ENCODE results near the gene FURIN.

FURIN gene

DNA sequence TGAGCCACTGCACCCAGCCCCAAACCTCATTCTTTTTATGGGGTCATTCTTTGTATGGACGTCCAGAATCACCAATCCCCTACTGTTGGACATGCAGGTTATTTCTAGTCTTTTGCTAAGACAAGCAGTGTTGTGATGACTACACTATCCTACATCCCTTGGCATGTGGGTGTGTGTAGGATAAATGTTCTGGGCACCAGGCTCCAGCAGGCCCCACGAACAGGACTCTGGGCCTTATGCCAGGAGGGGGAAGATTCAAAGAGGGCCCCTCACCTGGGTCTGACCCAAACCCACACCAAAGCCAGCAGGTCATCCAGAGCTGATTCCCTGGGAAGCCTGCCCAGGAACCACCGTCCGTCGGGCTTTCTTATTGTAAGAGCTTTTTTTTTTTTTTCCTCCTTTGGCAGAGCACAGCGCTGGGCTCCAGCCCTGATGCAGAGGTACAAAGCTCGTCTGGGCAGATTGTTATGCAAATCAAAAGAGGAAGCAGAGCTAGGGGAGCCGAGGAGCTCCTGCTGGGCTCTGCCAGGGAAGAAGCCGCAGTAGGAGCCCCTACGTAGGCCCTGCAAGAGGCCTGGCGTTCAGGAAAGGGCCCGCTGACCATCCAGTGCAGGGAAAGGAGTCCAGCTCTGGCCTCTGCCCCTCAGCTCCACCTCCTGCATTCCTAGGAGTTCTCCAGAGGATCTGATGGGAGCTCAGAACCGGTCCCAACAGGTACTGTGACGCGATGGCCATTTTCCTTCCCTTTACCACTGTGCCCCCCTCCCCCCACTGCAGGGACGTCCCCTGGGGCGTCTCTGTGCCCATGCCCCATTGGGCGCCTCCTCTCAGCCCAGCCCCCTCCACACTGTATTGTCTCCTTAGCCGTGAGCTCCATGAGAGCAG lies 29.0 kb upstream of the FURIN start:
- Histone ChIP-seq H3K27ac (ENCODE audit: extremely low read depth, low read depth, low read length) (no peak overlapping the region), H3K9me3 (ENCODE audit: control insufficient read depth, insufficient read depth, low read depth, low read length) (no peaks in the 10 kb centered on the region), H3K36me3 (ENCODE audit: control insufficient read depth in 2 of 2, insufficient read depth in 1 of 2, low read length in 2 of 2) (no peaks in the 10 kb centered on the region), H3K4me1 (ENCODE audit: control insufficient read depth, insufficient read depth, low read length) (peaks cover 5% of the 10 kb centered on the region), H3K4me3 (ENCODE audit: low read depth, low read length) (no peak overlapping the region)
- CTCF ChIA-PET = no interaction called here
- POLR2A ChIA-PET = interaction anchor here (0.6 kb wide), 1 partner anchor 13 kb away, joined by 4 read pairs; no protein-coding TSS in a partner anchor
- TF ChIP-seq, protein P1, sequence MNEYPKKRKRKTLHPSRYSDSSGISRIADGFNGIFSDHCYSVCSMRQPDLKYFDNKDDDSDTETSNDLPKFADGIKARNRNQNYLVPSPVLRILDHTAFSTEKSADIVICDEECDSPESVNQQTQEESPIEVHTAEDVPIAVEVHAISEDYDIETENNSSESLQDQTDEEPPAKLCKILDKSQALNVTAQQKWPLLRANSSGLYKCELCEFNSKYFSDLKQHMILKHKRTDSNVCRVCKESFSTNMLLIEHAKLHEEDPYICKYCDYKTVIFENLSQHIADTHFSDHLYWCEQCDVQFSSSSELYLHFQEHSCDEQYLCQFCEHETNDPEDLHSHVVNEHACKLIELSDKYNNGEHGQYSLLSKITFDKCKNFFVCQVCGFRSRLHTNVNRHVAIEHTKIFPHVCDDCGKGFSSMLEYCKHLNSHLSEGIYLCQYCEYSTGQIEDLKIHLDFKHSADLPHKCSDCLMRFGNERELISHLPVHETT (tag by site-specific recombination; IDR thresholded peaks at IDR 0.05) = no peak
- TF ChIP-seq KLF8 (tag by site-specific recombination; IDR thresholded peaks at IDR 0.05) = no peak
- no peak for TF ChIP-seq ZNF16 (tag by site-specific recombination; IDR thresholded peaks at IDR 0.05; ENCODE audit: low read depth)
- TF ChIP-seq ZNF792 (tag by site-specific recombination; IDR thresholded peaks at IDR 0.05) = no peak
- TF ChIP-seq ZNF132 (tag by site-specific recombination; IDR thresholded peaks at IDR 0.05; ENCODE audit: borderline replicate concordance) = no peak
- TF ChIP-seq, protein P2, sequence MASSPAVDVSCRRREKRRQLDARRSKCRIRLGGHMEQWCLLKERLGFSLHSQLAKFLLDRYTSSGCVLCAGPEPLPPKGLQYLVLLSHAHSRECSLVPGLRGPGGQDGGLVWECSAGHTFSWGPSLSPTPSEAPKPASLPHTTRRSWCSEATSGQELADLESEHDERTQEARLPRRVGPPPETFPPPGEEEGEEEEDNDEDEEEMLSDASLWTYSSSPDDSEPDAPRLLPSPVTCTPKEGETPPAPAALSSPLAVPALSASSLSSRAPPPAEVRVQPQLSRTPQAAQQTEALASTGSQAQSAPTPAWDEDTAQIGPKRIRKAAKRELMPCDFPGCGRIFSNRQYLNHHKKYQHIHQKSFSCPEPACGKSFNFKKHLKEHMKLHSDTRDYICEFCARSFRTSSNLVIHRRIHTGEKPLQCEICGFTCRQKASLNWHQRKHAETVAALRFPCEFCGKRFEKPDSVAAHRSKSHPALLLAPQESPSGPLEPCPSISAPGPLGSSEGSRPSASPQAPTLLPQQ (tag by site-specific recombination; IDR thresholded peaks at IDR 0.05) = no peak
- no peak for TF ChIP-seq ZNF623 (tag by site-specific recombination; IDR thresholded peaks at IDR 0.05)
- TF ChIP-seq, protein P3, sequence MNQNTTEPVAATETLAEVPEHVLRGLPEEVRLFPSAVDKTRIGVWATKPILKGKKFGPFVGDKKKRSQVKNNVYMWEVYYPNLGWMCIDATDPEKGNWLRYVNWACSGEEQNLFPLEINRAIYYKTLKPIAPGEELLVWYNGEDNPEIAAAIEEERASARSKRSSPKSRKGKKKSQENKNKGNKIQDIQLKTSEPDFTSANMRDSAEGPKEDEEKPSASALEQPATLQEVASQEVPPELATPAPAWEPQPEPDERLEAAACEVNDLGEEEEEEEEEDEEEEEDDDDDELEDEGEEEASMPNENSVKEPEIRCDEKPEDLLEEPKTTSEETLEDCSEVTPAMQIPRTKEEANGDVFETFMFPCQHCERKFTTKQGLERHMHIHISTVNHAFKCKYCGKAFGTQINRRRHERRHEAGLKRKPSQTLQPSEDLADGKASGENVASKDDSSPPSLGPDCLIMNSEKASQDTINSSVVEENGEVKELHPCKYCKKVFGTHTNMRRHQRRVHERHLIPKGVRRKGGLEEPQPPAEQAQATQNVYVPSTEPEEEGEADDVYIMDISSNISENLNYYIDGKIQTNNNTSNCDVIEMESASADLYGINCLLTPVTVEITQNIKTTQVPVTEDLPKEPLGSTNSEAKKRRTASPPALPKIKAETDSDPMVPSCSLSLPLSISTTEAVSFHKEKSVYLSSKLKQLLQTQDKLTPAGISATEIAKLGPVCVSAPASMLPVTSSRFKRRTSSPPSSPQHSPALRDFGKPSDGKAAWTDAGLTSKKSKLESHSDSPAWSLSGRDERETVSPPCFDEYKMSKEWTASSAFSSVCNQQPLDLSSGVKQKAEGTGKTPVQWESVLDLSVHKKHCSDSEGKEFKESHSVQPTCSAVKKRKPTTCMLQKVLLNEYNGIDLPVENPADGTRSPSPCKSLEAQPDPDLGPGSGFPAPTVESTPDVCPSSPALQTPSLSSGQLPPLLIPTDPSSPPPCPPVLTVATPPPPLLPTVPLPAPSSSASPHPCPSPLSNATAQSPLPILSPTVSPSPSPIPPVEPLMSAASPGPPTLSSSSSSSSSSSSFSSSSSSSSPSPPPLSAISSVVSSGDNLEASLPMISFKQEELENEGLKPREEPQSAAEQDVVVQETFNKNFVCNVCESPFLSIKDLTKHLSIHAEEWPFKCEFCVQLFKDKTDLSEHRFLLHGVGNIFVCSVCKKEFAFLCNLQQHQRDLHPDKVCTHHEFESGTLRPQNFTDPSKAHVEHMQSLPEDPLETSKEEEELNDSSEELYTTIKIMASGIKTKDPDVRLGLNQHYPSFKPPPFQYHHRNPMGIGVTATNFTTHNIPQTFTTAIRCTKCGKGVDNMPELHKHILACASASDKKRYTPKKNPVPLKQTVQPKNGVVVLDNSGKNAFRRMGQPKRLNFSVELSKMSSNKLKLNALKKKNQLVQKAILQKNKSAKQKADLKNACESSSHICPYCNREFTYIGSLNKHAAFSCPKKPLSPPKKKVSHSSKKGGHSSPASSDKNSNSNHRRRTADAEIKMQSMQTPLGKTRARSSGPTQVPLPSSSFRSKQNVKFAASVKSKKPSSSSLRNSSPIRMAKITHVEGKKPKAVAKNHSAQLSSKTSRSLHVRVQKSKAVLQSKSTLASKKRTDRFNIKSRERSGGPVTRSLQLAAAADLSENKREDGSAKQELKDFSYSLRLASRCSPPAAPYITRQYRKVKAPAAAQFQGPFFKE (tag by site-specific recombination; IDR thresholded peaks at IDR 0.05; ENCODE audit: borderline replicate concordance) = no peak
- peak; percentile 61 for TF ChIP-seq ZFHX2 (tag by site-specific recombination; conservative IDR thresholded peaks at IDR 0.05)
- TF ChIP-seq MZF1 (tag by site-specific recombination; IDR thresholded peaks at IDR 0.05; ENCODE audit: borderline replicate concordance) = peak; percentile 97
- no peak for TF ChIP-seq REPIN1 (tag by site-specific recombination; IDR thresholded peaks at IDR 0.05; ENCODE audit: low read depth)
- no peak for TF ChIP-seq ZNF530 (tag by site-specific recombination; IDR thresholded peaks at IDR 0.05; ENCODE audit: low read depth)
- no peak for TF ChIP-seq ZNF707 (tag by site-specific recombination; IDR thresholded peaks at IDR 0.05)
- no peak for TF ChIP-seq ZBTB49 (tag by site-specific recombination; IDR thresholded peaks at IDR 0.05; ENCODE audit: low read depth)
- TF ChIP-seq, protein P4, sequence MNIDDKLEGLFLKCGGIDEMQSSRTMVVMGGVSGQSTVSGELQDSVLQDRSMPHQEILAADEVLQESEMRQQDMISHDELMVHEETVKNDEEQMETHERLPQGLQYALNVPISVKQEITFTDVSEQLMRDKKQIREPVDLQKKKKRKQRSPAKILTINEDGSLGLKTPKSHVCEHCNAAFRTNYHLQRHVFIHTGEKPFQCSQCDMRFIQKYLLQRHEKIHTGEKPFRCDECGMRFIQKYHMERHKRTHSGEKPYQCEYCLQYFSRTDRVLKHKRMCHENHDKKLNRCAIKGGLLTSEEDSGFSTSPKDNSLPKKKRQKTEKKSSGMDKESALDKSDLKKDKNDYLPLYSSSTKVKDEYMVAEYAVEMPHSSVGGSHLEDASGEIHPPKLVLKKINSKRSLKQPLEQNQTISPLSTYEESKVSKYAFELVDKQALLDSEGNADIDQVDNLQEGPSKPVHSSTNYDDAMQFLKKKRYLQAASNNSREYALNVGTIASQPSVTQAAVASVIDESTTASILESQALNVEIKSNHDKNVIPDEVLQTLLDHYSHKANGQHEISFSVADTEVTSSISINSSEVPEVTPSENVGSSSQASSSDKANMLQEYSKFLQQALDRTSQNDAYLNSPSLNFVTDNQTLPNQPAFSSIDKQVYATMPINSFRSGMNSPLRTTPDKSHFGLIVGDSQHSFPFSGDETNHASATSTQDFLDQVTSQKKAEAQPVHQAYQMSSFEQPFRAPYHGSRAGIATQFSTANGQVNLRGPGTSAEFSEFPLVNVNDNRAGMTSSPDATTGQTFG (tag by site-specific recombination; IDR thresholded peaks at IDR 0.05; ENCODE audit: borderline replicate concordance) = no peak
- TF ChIP-seq EGR2 (tag by site-specific recombination; IDR thresholded peaks at IDR 0.05; ENCODE audit: low read depth) = peak; percentile 19; the same call in 1 of the 2 replicates
- no peak for TF ChIP-seq PATZ1 (tag by site-specific recombination; IDR thresholded peaks at IDR 0.05)

Data from HEK293 (cell line).